Mesendoderm (in vitro differentiated cells): ENCODE measurements around the gene DCAF5.
"Not testable (repeated sequence)": the region's sequence is repeated elsewhere in the genome, so short reads cannot be mapped to it uniquely, and the experiment has no call there.

Source experiments
- DNase-seq: peaks from one replicate; pipeline ENCODE4 v3.0.0; 2013
- H2AK5ac ChIP-seq: 2 replicates; pipeline ENCODE4 v1.6.1; 2013; ENCODE audit warnings: low read length, inconsistent platforms
- H2BK120ac ChIP-seq: 2 replicates; pipeline ENCODE4 v1.6.1; 2013; ENCODE audit warnings: low read depth, mild to moderate bottlenecking, low read length, moderate library complexity, mixed read lengths
- H2BK15ac ChIP-seq: replicated peaks from 2 replicates; pipeline ENCODE4 v1.6.1; 2013; ENCODE audit warnings: low read depth, mild to moderate bottlenecking, moderate library complexity
- H2BK5ac ChIP-seq: 2 replicates; pipeline ENCODE4 v1.6.1; 2013; ENCODE audit warnings: low read length, inconsistent platforms
- H3K18ac ChIP-seq: 2 replicates; pipeline ENCODE4 v1.6.1; 2013; ENCODE audit warnings: mild to moderate bottlenecking, low read length, mixed read lengths
- H3K23ac ChIP-seq: one replicate; pipeline ENCODE4 v1.6.1; 2013; ENCODE audit warnings: low read length
- H3K27ac ChIP-seq: 2 replicates; pipeline ENCODE4 v1.5.1; 2013; ENCODE audit warnings: low read depth, mild to moderate bottlenecking, inconsistent platforms, low read length, moderate library complexity
- H3K27me3 ChIP-seq: 2 replicates; pipeline ENCODE4 v1.6.1; 2013; ENCODE audit warnings: low read length, control low read depth, mild to moderate bottlenecking, inconsistent platforms; ENCODE audit not compliant: insufficient read depth, poor library complexity
- H3K36me3 ChIP-seq: 2 replicates; pipeline ENCODE4 v1.6.1; 2013; ENCODE audit warnings: low read length, inconsistent platforms; ENCODE audit not compliant: control insufficient read depth, insufficient read depth
- H3K4ac ChIP-seq: one replicate; pipeline ENCODE4 v1.6.1; 2013; ENCODE audit warnings: low read depth, mild to moderate bottlenecking, low read length, moderate library complexity
- H3K4me1 ChIP-seq: 2 replicates; pipeline ENCODE4 v1.6.1; 2013; ENCODE audit warnings: low read depth, low read length, inconsistent platforms; ENCODE audit not compliant: control insufficient read depth
- H3K4me2 ChIP-seq: 2 replicates; pipeline ENCODE4 v1.6.1; 2013; ENCODE audit warnings: low read length
- H3K4me3 ChIP-seq: 2 replicates; pipeline ENCODE4 v1.5.1; 2013; ENCODE audit warnings: mild to moderate bottlenecking, low read length
- H3K56ac ChIP-seq: one replicate; pipeline ENCODE4 v1.6.1; 2013; ENCODE audit warnings: low read length
- H3K79me1 ChIP-seq: 2 replicates; pipeline ENCODE4 v1.6.1; 2013; ENCODE audit warnings: low read length, inconsistent platforms
- H3K79me2 ChIP-seq: 2 replicates; pipeline ENCODE4 v1.6.1; 2013; ENCODE audit warnings: mild to moderate bottlenecking, low read length; ENCODE audit not compliant: control insufficient read depth, insufficient read depth
- H3K9ac ChIP-seq: 2 replicates; pipeline ENCODE4 v1.6.1; 2013; ENCODE audit warnings: low read length, inconsistent platforms
- H4K5ac ChIP-seq: one replicate; pipeline ENCODE4 v1.6.1; 2013; ENCODE audit warnings: low read length
- H4K8ac ChIP-seq: one replicate; pipeline ENCODE4 v1.6.1; 2013; ENCODE audit warnings: low read depth, mild to moderate bottlenecking, control low read depth, low read length, moderate library complexity
- WGBS: extraction: QIAGEN DNeasy Blood & Tissue Kit; methylation state at CpG from one replicate; pipeline ENCODE4 v1.1.7; 2013; ENCODE audit warnings: low lambda C conversion rate, missing lambda C conversion rate; ENCODE audit not compliant: insufficient coverage; ENCODE audit errors: extremely low coverage; 5-methylcytosine and 5-hydroxymethylcytosine counted together

Gene DCAF5

GRCh38 chr14:69081271-69081670, 71.6 kb downstream of the DCAF5 start:
- Histone ChIP-seq H3K36me3 (peaks cover 2% of the 10 kb centered on the region), H3K4ac (no peak overlapping the region), H3K27ac (no peak overlapping the region), H3K79me2 (no peaks in the 10 kb centered on the region), H4K8ac (no peak overlapping the region), H3K4me3 (no peak overlapping the region), H4K5ac (no peak overlapping the region), H2BK15ac (no peak overlapping the region), H3K4me1 (peaks cover 3% of the 10 kb centered on the region), H2AK5ac (no peak overlapping the region), H3K18ac (no peak overlapping the region), H3K23ac (no peak overlapping the region), H3K9ac (no peak overlapping the region), H3K79me1 (no peaks in the 10 kb centered on the region), H3K27me3 (no peaks in the 10 kb centered on the region), H3K4me2 (no peak overlapping the region), H2BK120ac (no peak overlapping the region), H3K56ac (no peak overlapping the region), H2BK5ac (no peak overlapping the region)
- no peak for DNase-seq
- WGBS = 100% methylated on average over 1 of the region's 2 CpGs

GRCh38 chr14:69079747-69080146, 73.2 kb downstream of the DCAF5 start:
- Histone ChIP-seq H3K4ac (no peak overlapping the region), H3K23ac (no peak overlapping the region), H2BK15ac (no peak overlapping the region), H2AK5ac (no peak overlapping the region), H3K56ac (no peak overlapping the region), H2BK5ac (no peak overlapping the region), H3K4me3 (no peak overlapping the region), H3K27ac (no peak overlapping the region), H3K4me2 (no peak overlapping the region), H3K27me3 (no peaks in the 10 kb centered on the region), H3K79me2 (no peaks in the 10 kb centered on the region), H3K4me1 (peaks cover 3% of the 10 kb centered on the region), H4K8ac (no peak overlapping the region), H3K9ac (no peak overlapping the region), H3K36me3 (peaks cover 2% of the 10 kb centered on the region), H3K18ac (no peak overlapping the region), H4K5ac (no peak overlapping the region), H2BK120ac (no peak overlapping the region), H3K79me1 (no peaks in the 10 kb centered on the region)
- WGBS = no CpG with 5 or more reads among the region's 2 CpGs
- DNase-seq = no peak

GRCh38 chr14:69079188-69079742, 73.7 kb downstream of the DCAF5 start:
- no peak overlapping the region for H3K27ac ChIP-seq
- no peak overlapping the region for H4K5ac ChIP-seq
- no peaks in the 10 kb centered on the region for H3K36me3 ChIP-seq
- peak; percentile 73 for DNase-seq
- no peak overlapping the region for H3K18ac ChIP-seq
- no peak overlapping the region for H3K4me3 ChIP-seq
- no peaks in the 10 kb centered on the region for H3K27me3 ChIP-seq
- no peak overlapping the region for H3K9ac ChIP-seq
- H3K79me1 ChIP-seq = no peaks in the 10 kb centered on the region
- H3K4me2 ChIP-seq = no peak overlapping the region
- H3K4ac ChIP-seq = no peak overlapping the region
- H2BK15ac ChIP-seq = no peak overlapping the region
- H4K8ac ChIP-seq = no peak overlapping the region
- no CpG with 5 or more reads among the region's 4 CpGs for WGBS
- no peak overlapping the region for H3K56ac ChIP-seq
- H2BK120ac ChIP-seq = no peak overlapping the region
- H2BK5ac ChIP-seq = no peak overlapping the region
- H2AK5ac ChIP-seq = no peak overlapping the region
- peaks cover 3% of the 10 kb centered on the region for H3K4me1 ChIP-seq
- no peak overlapping the region for H3K23ac ChIP-seq
- H3K79me2 ChIP-seq = no peaks in the 10 kb centered on the region

GRCh38 chr14:69077841-69078240, 75.1 kb downstream of the DCAF5 start:
- no peaks in the 10 kb centered on the region for H3K79me2 ChIP-seq
- H3K9ac ChIP-seq = no peak overlapping the region
- no peak overlapping the region for H3K4me3 ChIP-seq
- no peak overlapping the region for H3K27ac ChIP-seq
- no peak overlapping the region for H3K4me2 ChIP-seq
- H3K4ac ChIP-seq = no peak overlapping the region
- no peak overlapping the region for H4K8ac ChIP-seq
- DNase-seq = peak; percentile 53
- H3K36me3 ChIP-seq = no peaks in the 10 kb centered on the region
- no peak overlapping the region for H3K18ac ChIP-seq
- no peak overlapping the region for H2AK5ac ChIP-seq
- peaks cover 3% of the 10 kb centered on the region for H3K4me1 ChIP-seq
- H3K23ac ChIP-seq = no peak overlapping the region
- no peaks in the 10 kb centered on the region for H3K27me3 ChIP-seq
- no peak overlapping the region for H2BK15ac ChIP-seq
- no peak overlapping the region for H2BK120ac ChIP-seq
- H2BK5ac ChIP-seq = no peak overlapping the region
- no peak overlapping the region for H3K56ac ChIP-seq
- no peak overlapping the region for H4K5ac ChIP-seq
- no peaks in the 10 kb centered on the region for H3K79me1 ChIP-seq

GRCh38 chr14:69077185-69077584, 75.7 kb downstream of the DCAF5 start:
- H3K27ac ChIP-seq, H3K23ac ChIP-seq, H3K36me3 ChIP-seq, H3K79me1 ChIP-seq, H2BK5ac ChIP-seq, H3K4me3 ChIP-seq, H2AK5ac ChIP-seq, H3K27me3 ChIP-seq, H3K4ac ChIP-seq, H3K18ac ChIP-seq, H2BK15ac ChIP-seq, H3K79me2 ChIP-seq, H4K8ac ChIP-seq, DNase-seq, H3K4me1 ChIP-seq, H3K4me2 ChIP-seq, H3K56ac ChIP-seq, H4K5ac ChIP-seq, H3K9ac ChIP-seq, H2BK120ac ChIP-seq: not testable (repeated sequence)
- WGBS = no CpG with 5 or more reads among the region's 5 CpGs

GRCh38 chr14:69076341-69076740, 76.6 kb downstream of the DCAF5 start:
- Histone ChIP-seq H3K79me1 (no peaks in the 10 kb centered on the region), H2BK15ac (no peak overlapping the region), H2AK5ac (no peak overlapping the region), H2BK120ac (no peak overlapping the region), H3K56ac (no peak overlapping the region), H3K4me1 (peaks cover 3% of the 10 kb centered on the region), H2BK5ac (no peak overlapping the region), H4K8ac (no peak overlapping the region), H3K36me3 (no peaks in the 10 kb centered on the region), H3K27ac (no peak overlapping the region), H3K9ac (no peak overlapping the region), H3K4me3 (no peak overlapping the region), H3K18ac (no peak overlapping the region), H3K27me3 (no peaks in the 10 kb centered on the region), H4K5ac (no peak overlapping the region), H3K23ac (no peak overlapping the region), H3K79me2 (no peaks in the 10 kb centered on the region), H3K4ac (no peak overlapping the region), H3K4me2 (no peak overlapping the region)
- WGBS = no CpG with 5 or more reads among the region's 3 CpGs
- DNase-seq = no peak
